ENCODE measurements around the gene TNNT1.

The TNNT1 gene

DNA sequence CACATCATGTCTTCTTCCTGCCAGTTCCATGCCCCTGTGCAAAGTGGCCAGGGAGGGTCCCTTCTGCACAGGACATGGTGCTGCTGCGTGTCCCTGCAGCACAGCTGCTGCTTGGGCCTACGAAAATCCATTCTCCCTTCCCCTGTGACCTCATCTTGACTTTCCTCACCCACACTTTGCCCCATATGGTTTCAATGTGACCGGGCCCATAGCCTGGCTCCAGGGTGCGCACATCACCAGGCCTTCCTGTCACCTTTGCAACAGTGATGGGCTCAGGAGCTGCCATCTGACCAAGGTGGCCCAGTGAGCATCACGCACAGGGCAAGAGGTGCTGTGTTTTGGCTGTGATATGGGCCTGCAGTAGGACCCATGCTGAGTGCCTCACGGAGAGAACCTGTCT is 42.4 kb downstream of the TNNT1 start:
- no peak for DNase-seq

DNA sequence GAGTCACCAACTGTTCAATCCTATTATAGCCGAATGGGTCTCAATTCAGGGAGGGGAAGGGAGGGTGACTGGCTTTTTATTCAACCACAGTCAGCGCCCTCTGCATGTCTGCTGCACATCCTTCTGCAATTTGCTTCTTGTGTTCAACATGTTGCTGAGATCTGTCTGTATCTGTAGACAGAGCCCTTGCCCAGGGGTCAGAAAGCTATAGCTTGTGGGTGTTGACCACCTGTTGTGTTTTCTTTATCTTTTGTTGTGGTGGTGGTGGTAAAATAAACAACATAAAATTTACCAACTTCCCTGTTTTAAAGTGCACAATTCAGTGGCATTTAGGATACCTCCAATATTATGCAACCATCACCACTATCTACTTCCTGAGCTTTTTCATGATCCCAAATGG is 43.8 kb downstream of the TNNT1 start:
- DNase-seq = no peak

DNA sequence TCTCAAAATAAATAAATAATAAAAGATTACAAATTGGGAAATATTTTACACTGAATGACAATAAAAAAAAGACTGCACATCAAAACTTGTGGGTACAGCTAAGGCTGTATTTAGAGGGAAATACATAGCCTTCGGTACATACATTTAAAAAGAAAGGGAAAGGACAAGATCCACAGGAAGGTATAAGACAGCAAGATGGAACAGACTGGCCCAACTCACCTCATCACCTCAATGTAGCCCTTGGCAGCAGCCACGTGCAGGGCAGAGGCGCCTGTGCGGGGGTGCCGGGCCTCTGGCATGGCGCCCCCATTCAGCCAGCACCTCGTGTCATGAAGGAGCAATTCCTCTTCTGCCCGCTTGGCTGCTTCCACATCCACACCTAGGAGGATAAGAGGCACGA is 45.8 kb downstream of the TNNT1 start:
- DNase-seq = no peak

- peak in 1 of 2 donors; percentile 8 for DNase-seq
These were observed 47.7 kb downstream of the TNNT1 start for GRCh38 chr19:55101261-55101660.

DNA sequence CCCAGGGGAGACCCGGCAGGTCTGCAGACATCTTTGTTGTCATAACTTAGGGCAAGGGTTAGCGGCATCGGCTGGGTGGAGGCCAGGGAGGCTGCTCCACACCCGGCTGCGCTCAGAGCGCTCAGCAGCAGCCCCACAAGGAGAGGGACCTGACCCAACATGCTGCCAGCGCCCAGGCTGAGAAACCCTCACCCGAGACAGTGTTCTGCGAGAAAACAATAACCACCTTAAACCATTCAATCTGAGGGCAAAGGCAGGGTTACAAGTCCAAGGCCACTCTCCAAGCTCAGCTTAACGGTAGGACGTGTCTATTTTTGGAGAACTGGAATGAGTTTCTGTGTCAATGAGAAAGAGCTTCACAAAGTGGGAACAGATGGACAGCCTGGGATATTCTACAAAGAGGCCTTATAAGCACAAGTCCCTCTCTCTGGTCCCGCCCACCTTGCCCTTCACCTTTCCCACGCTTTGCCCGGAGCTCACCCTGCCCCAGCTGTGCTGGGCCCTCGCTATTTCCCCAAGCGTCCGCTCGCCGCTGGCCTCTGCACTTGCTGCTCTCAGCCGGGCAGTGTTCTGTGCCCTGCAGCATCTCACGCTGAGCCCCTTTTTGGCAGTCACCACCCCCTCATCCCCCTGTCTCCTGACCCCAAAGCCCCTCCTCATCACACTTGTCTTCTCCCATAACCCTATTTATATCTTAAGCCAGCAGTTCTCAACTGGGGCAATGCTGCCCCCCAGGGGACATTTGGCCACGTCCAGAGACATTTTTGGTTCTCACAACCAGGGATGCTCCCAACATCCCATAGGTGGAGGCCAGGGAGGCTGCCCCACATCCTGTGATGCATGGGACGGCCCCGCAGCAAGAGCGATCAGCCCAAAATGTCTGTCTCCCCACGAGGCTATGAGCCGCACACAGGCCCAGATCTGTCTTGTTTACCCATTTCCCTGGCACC is 49.2 kb downstream of the TNNT1 start:
- no peak for DNase-seq

GRCh38 chr19:55098716-55099556 is 50.1 kb downstream of the TNNT1 start:
- DNase-seq = no peak

- no peak for DNase-seq
These were observed 50.9 kb downstream of the TNNT1 start for GRCh38 chr19:55097864-55098715.

GRCh38 chr19:55096061-55096701 is 52.8 kb downstream of the TNNT1 start:
- no peak for DNase-seq

DNA sequence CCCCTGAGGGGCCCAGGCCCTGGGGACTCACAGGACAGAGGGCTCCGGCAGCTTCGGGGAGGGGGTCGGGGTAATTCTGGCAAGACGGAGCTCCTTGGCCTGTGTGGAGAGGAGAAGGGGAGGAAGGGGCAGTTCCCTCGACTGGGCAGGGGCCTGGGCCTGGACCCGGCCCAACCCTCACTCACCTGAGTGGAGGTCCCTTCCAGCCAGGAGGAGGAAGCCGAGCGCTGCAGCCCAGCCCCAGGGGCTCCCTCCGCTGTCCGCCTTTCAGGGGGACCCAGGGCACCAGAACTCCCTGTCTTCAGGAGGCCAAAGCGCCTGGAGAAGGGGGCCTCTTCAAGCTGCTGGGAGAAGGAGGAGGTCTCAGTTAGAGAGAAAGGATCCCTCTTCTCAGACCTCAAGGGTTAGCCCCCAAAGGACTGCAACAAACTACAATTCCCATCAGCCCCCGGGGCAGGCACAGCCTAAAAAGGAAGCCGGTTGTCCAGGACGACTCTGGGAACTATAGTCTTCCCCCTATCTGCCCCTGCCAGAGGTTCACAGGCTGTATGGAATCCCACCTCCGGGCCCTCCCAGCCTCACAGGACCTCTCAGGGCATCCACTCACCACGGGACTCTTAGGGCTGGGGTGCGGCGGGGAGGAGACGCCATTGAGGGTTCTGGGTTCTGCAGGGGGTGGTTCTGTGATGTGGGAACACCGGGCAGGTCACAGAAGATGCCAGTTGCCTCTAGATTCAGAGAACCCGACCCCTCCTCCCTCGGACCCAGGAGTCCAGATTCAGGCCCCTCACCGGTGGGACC is 53.5 kb downstream of the TNNT1 start:
- DNase-seq = no peak

- no peak for DNase-seq
These were observed 54.3 kb downstream of the TNNT1 start for GRCh38 chr19:55094456-55095259.

DNA sequence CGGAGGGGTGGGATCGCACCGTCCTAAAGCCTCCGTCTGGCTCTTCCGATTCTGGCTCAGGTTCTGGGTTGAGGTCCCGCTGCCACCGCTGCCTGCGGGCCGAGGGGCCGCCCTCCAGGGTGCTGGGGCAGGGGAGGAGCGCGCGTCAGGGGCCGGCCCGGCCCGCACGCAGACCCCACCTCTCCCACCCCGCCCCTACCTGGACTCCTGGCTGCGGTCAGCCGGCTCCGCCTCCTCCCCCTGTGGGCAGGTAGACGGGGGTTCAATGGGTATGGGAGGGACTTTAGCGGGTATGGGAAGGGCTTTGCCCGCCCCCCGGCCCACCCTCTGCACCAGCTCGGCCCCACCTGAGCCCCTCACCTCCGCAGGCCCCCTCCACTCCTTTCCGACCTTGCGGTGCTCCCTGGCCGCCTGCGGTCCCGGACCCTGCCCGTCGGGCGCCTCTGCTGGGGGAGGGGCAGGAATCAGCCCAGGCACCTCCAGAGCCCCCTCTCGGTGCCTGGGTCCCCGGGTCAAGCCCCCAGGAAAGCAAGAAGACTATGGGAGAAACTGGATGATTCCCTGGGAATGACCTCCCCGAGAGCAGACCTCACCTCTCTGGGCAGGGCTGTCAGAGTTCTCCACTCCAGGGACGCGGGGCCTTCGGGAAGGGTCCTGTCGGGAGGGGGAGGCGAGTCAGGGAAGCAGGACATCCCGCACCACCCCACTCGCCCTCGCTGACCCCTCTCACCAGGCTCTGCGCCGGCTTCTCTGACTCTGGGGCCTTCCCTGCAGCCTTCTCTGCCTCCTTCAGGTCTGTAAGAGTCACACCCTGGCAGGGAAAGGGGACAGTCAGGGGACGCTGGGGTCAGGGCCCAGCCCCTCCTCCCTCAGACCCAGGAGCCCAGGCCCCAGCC is 56.3 kb downstream of the TNNT1 start:
- no peak for DNase-seq

GRCh38 chr19:55091955-55092354 is 57.1 kb downstream of the TNNT1 start:
- DNase-seq = no peak

GRCh38 chr19:55091126-55091910 is 57.7 kb downstream of the TNNT1 start:
- no peak for DNase-seq

DNA sequence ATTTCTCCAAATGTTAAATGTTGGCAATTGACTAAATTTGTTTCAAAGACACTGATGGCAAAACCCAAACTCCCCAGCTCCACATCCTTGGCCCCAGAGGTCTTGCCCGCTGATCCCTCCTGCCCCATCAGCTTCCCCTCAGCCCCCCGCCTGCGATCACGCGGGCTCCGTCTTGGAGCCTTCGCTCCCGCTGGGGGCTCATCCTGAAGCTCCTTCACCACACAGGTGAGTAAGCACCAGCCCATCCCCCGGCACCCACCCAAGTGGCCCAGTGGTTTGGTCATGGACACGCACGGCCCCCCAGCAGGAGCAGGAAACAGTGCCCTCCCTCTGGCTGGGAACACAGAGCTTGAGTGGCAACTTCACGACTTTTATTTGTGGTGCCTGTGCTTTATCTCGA is 58.4 kb downstream of the TNNT1 start:
- no peak for DNase-seq

DNA sequence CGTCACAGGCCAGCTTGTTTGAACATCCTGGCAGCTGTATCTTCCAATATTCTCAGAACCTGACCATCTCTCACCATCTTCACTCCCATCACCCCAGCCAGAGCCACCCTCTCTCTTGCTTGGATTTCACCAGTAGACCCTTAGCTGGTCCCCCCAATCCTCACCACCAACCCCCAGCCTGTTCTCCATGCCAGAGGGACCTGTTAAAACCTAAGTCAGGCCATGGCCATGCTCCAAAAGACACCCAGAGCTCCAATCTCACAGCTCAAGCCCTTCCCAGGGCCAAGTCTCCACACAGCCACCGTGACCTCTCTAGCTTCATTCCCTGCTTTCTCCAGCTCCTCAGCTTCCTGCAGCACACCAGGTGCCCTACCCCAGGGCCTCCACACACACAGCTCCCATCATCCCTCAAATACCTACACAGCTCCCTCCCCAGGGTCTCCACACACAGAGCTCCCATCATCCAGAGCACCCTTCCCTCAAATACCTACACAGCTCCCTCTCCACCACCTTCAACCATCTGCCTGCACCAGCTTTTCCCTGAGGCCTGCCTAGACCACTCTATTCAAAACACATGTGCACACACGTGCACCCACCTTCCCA is 59.6 kb downstream of the TNNT1 start:
- DNase-seq = no peak

DNA sequence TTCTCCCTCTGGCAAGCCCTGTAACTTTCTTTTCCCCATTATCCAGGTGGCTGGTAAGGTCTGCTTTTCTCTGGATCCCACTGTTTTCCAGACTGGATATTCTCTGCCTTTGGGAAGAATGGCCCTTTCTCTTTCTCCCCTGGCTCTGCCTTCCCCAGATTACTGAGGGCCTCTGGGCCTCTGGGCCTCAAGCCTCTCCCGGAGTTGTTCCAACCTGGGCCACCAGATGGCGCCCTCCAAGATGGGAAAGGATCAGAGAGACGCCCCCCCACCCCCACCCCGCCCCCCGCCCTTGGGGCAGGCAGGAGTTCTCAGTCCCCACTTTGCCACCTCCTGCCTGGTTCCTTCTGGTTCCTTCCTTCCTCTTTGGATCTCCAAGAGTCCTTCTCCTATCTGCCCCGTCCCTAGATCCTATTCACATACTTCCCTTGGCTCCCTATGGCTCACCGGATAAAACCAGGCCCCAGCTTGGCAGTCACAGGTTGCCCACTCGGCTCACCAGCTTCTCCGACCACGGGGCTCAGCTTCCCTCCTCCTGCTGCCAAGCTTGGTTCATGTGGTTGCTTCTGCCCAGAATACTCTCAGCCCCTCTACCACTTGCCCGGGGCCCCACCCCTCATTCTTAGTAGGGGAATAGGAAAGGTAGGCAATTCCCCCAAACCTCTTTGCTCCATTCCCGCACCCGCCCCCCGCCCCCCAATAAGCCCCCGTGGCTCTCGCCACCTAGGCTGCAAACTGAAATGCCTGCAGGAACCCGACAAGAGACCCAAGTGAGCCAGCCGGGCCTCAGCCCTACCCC is 60.3 kb downstream of the TNNT1 start:
- peak in 1 of 2 donors; percentile 52 for DNase-seq

DNA sequence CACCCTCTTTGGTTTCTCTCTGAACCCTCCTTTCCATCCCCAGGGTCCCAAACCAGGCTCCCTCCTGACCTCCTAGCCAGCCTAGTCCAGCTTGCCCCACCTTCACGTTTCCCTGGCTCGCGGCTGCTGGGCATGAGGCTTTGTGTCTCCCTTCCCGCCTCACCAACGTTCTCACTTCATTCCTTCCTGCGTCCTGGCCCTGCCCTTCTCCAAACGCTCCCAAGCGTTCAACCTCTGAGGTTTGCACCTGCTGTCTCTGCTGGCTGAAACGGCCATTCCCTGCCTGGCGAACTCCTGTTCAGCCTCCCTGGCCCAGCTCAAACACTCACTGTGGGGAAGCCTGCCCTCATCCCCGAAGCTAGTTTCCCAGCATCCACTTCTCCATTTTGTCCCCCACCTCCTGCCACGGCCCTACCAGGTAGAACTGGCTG is 61.0 kb downstream of the TNNT1 start:
- DNase-seq = no peak
